Omental fat pad (tissue), 4 donors: ENCODE data around the gene C21orf91. TPM values are rescaled to one million over a fixed set of nuclear protein-coding genes. Genes with fewer than 3 reads are reported as not detected.

Experiments
- ATAC-seq: fragments of 150-250 bp; one replicate; pipeline ENCODE4 v1.9.1; 2016; ENCODE audit warnings: mild to moderate bottlenecking, moderate library complexity; ENCODE audit not compliant: low FRiP score
- DNase-seq: peaks from one replicate; pipeline ENCODE4 v3.0.0-alpha.2; 2019; ENCODE audit warnings: low spot score
- CTCF ChIP-seq, 3 donors: fragments of 450-650 bp; IDR thresholded peaks; one replicate each; pipeline ENCODE4 v1.5.1; 2016 to 2017; ENCODE audit warnings: antibody characterized with exemption in 3 of 3, mild to moderate bottlenecking in 3 of 3, moderate library complexity in 2 of 3
- total RNA-seq, 4 donors: library from RNA; depleted of rRNA; stranded (reverse); fragments of >200 nt; gene quantifications; one replicate each; pipeline ENCODE4 v1.1.0, GENCODE V29; 2016

The C21orf91 gene
- total RNA-seq, 4 donors from 2014 or later = 6.6 to 30.9 (median 9.2) TPM

DNA sequence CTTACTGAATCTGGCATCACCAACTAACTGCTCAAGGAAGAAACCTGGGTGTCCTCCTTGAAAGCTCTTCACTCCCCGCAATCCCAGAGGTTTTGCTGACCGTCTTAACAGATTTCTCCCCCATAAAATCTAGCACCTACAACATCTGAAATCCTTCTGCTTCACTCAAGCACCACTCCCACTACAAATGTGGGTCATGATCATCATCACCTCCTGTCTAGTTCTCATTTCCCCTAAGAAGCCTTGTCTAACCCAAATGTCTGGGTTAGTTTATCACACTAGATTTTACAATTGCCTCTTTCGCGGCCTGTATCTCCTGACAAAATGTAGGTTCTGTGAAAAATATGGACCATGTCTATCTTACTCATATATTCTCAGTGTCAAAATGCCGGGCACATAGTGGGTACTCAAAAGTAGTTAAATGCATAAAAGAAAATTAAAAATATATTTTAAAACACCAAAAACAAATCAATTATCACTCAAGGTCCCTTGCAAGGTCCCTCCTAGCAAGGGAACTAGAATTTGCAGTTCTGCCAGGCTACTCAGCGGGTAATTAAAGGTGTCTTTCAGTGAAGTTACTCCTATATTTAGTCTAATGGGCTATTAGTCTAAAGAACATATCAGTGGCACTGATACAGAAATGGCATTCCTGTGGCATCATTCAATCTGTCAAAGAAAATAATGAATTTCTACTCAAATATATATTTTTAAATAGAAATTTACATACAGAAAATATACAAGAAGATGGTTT, 19.6 kb downstream of the C21orf91 start:
- DNase-seq (no peak), ATAC-seq (no peak)
- no peak for TF ChIP-seq CTCF (IDR thresholded peaks at IDR 0.05)

DNA sequence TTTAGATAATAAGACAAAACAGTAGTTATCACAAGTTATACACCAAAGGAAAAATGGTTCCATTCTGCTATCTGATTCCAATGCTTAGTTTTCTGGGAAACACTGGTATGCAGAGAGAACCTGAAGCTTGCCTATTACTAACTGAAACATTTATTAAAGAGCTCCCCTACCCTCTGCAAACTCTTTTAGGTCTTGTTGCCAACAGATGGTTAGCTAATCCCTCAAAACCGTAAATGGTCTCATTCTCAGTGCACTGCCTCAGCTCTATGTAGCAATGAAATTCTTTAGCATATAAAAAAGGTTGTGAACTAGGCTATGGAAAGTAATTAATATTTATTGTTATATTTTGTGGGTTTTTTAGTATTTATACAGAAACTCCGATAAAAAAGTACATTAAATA, 20.4 kb downstream of the C21orf91 start:
- ATAC-seq (no peak), DNase-seq (no peak)
- no peak for TF ChIP-seq CTCF (IDR thresholded peaks at IDR 0.05)

GRCh38 chr21:17797967-17798366, 21.2 kb downstream of the C21orf91 start:
- DNase-seq (no peak), ATAC-seq (no peak)
- no peak for TF ChIP-seq CTCF (IDR thresholded peaks at IDR 0.05)

DNA sequence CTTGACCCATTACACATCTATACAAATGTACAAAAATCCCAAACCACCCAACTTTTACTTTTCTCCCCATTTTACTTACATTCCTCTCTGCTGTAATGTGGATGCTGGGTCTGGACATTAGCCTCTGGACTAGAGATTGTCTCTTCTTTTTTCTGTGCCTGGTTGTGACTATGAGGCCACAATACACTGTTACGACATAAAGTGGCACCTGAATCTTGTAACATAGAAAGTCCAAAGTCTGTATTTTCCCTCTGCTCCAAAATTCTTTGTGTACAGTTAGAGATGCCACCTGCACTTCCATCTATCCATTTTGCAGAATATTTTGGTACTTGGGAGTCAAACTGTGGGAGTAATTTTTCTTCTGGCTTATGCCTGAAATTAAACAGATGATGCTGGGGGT, 22.7 kb downstream of the C21orf91 start:
- no peak for TF ChIP-seq CTCF (IDR thresholded peaks at IDR 0.05)
- ATAC-seq (no peak), DNase-seq (no peak)

GRCh38 chr21:17796037-17796403, 23.1 kb downstream of the C21orf91 start:
- no peak for DNase-seq
- TF ChIP-seq CTCF (IDR thresholded peaks at IDR 0.05) = no peak
- ATAC-seq = no peak

DNA sequence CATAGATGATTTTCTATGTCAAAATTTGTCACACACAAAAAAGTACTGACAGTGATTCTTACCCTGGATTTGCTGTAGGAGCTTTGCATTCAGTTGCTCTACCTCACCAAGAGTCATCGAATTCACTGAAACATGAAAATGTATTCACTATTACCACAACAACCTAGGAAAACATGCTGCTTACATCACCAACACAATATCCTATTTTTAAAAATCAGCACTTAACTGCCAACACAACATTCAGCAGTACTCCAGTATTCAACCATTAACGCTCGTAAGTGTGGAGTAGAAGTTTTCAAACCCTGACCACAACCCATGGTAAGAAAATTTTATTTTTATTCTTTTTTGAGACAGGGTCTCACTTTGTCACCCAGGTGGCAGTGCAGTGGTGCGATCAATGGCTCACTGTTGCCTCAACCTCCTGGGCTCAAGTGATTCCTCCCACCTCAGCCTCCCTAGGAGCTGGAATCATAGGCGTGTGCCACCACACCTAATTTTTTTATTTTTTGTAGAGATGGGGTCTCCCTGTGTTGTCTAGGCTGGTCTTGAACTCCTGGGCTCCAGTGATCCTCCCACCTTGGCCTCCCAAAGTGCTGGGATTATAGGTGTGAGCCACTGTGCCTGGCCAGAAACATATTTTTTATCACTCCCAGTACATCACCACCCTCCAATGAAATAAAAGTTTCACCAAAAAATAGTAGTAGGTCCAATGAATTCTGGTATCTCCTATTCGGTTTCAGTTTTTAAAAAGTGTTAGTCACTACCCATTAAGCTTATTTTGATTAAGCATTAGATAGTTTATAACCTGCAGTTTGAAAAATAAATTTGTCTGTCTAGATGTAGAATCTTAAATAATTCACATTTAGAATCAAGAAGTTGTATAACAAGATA, 23.8 kb downstream of the C21orf91 start:
- no peak for ATAC-seq
- no peak for DNase-seq
- no peak for TF ChIP-seq CTCF (IDR thresholded peaks at IDR 0.05)
